T-helper 2 cell treated with Interferon-gamma antibody and Interleukin-4, amounts not matched to agents 100 ng/mL and 5 ng/mL, for 36 hours (primary cell): Measurements from ENCODE around the gene PDGFB. TPM values are rescaled to one million over a fixed set of nuclear protein-coding genes. Genes with fewer than 3 reads are reported as not detected.

Experiments
- intact Hi-C: fragments of 100-400 bp; cut with micrococcal nuclease; formaldehyde crosslinking; loops from one replicate; pipeline ENCODE4 v1.15.1; 2023
- total RNA-seq: library from RNA; stranded (reverse); gene quantifications from 2 replicates; pipeline ENCODE4 v1.2.3, GENCODE V29; 2022

The PDGFB gene
- total RNA-seq, 1 donor from 2014 or later, result 0.30 TPM

GRCh38 chr22:39277142-39277607, 32.4 kb upstream of the PDGFB start:
- intact Hi-C loops, result no loop called here

- intact Hi-C loops, result no loop called here
Measured at GRCh38 chr22:39276440-39277141, 31.8 kb upstream of the PDGFB start.

- intact Hi-C loops, result no loop called here
Measured at GRCh38 chr22:39275814-39276439, 31.1 kb upstream of the PDGFB start.

- intact Hi-C loops, result no loop called here
Measured at GRCh38 chr22:39273950-39274887, 29.4 kb upstream of the PDGFB start.

- intact Hi-C loops, result no loop called here
Measured at GRCh38 chr22:39270792-39271191, 26.0 kb upstream of the PDGFB start.

GRCh38 chr22:39270280-39270679, 25.5 kb upstream of the PDGFB start:
- intact Hi-C loops, result no loop called here

- intact Hi-C loops, result no loop called here
Measured at GRCh38 chr22:39269095-39269790, 24.5 kb upstream of the PDGFB start.

GRCh38 chr22:39268645-39269044, 23.9 kb upstream of the PDGFB start:
- intact Hi-C loops, result no loop called here

- intact Hi-C loops, result no loop called here
Measured at GRCh38 chr22:39267974-39268373, 23.2 kb upstream of the PDGFB start.

GRCh38 chr22:39266398-39267030, 21.7 kb upstream of the PDGFB start:
- intact Hi-C loops, result no loop called here

- intact Hi-C loops, result no loop called here
Measured at GRCh38 chr22:39265143-39265886, 20.5 kb upstream of the PDGFB start.

- intact Hi-C loops, result no loop called here
Measured at GRCh38 chr22:39264349-39265038, 19.7 kb upstream of the PDGFB start.

- intact Hi-C loops, result no loop called here
Measured at GRCh38 chr22:39263626-39264348, 19.0 kb upstream of the PDGFB start.

- intact Hi-C loops, result no loop called here
Measured at GRCh38 chr22:39259666-39260065, 14.9 kb upstream of the PDGFB start.

GRCh38 chr22:39257901-39258475, 13.2 kb upstream of the PDGFB start:
- intact Hi-C loops, result no loop called here

- intact Hi-C loops, result no loop called here
Measured at GRCh38 chr22:39256979-39257378, 12.2 kb upstream of the PDGFB start.

GRCh38 chr22:39256186-39256552, 11.4 kb upstream of the PDGFB start:
- intact Hi-C loops, result no loop called here

- intact Hi-C loops, result no loop called here
Measured at GRCh38 chr22:39255449-39256185, 10.8 kb upstream of the PDGFB start.
